GM19193 (cell line): ENCODE results near the gene SLC9A1.

Experiments
- POLR2A ChIP-seq: IDR thresholded peaks from 4 replicates; pipeline ENCODE4 v1.6.1; 2011; ENCODE audit not compliant: insufficient read depth, insufficient read length; ENCODE audit errors: extremely low read depth

SLC9A1 gene

GRCh38 chr1:27102707-27103468 is 52.0 kb downstream of the SLC9A1 start:
- TF ChIP-seq POLR2A = no peak

- TF ChIP-seq POLR2A = no peak
These were observed 52.7 kb downstream of the SLC9A1 start for GRCh38 chr1:27102134-27102706.

GRCh38 chr1:27101696-27102095 is 53.2 kb downstream of the SLC9A1 start:
- no peak for TF ChIP-seq POLR2A

- no peak for TF ChIP-seq POLR2A
These were observed 53.9 kb downstream of the SLC9A1 start for GRCh38 chr1:27101054-27101491.

GRCh38 chr1:27100335-27101053 is 54.4 kb downstream of the SLC9A1 start:
- TF ChIP-seq POLR2A = no peak

- TF ChIP-seq POLR2A = no peak
These were observed 55.2 kb downstream of the SLC9A1 start for GRCh38 chr1:27099587-27100334.

- no peak for TF ChIP-seq POLR2A
These were observed 55.8 kb downstream of the SLC9A1 start for GRCh38 chr1:27099135-27099586.

- TF ChIP-seq POLR2A = no peak
These were observed 56.3 kb downstream of the SLC9A1 start for GRCh38 chr1:27098431-27099134.

GRCh38 chr1:27097484-27097917 is 57.4 kb downstream of the SLC9A1 start:
- TF ChIP-seq POLR2A = no peak

- TF ChIP-seq POLR2A = no peak
These were observed 59.3 kb downstream of the SLC9A1 start for GRCh38 chr1:27095576-27095975.

- TF ChIP-seq POLR2A = no peak
These were observed 62.0 kb downstream of the SLC9A1 start for GRCh38 chr1:27092888-27093287.

GRCh38 chr1:27090911-27091310 is 64.0 kb downstream of the SLC9A1 start:
- TF ChIP-seq POLR2A = no peak

- TF ChIP-seq POLR2A = no peak
These were observed 67.3 kb downstream of the SLC9A1 start for GRCh38 chr1:27087371-27088220.
